Body of pancreas (tissue), 4 donors: ENCODE results near the gene COMP.

ENCODE experiments used
- POLR2A ChIP-seq, 3 donors: fragments of 450-650 bp; IDR thresholded peaks; one replicate each; pipeline ENCODE4 v1.6.1; 2016; ENCODE audit warnings: antibody characterized with exemption in 3 of 3, mild to moderate bottlenecking in 2 of 3
- TF ChIP-seq, protein P1 (sequence below), 7 experiments: fragments of 450-650 bp in 4 of 7; fragments of 200-600 bp in 3 of 7; sonication (generic) in 3 of 7; IDR thresholded peaks; one replicate each; pipeline ENCODE4 v1.5.1; 2016 to 2019; ENCODE audit warnings: antibody characterized with exemption in 7 of 7

DNA sequence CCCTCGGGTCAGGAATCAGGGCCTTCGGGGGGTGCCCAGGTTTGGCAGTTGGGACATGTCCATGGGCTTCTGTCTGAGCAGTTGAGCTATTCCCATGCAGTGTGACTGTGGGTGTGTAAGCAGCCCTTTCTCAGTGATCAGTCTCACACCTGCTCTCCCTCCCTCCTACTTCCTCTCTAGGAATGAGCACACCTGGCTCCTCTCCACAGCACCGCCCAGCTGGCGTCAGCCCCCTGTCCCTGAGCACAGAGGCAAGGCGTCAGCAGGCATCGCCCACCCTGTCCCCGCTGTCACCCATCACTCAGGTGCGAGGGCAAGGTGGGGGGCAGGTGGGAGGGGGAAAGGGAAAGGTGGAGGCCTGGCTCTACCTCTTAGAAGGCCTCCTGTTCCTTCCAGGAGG, 25.9 kb downstream of the COMP start:
- TF ChIP-seq, protein P1, sequence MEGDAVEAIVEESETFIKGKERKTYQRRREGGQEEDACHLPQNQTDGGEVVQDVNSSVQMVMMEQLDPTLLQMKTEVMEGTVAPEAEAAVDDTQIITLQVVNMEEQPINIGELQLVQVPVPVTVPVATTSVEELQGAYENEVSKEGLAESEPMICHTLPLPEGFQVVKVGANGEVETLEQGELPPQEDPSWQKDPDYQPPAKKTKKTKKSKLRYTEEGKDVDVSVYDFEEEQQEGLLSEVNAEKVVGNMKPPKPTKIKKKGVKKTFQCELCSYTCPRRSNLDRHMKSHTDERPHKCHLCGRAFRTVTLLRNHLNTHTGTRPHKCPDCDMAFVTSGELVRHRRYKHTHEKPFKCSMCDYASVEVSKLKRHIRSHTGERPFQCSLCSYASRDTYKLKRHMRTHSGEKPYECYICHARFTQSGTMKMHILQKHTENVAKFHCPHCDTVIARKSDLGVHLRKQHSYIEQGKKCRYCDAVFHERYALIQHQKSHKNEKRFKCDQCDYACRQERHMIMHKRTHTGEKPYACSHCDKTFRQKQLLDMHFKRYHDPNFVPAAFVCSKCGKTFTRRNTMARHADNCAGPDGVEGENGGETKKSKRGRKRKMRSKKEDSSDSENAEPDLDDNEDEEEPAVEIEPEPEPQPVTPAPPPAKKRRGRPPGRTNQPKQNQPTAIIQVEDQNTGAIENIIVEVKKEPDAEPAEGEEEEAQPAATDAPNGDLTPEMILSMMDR (IDR thresholded peaks at IDR 0.05) = no peak
- no peak for TF ChIP-seq POLR2A (IDR thresholded peaks at IDR 0.05)
